Epidermal melanocyte (primary cell): ENCODE measurements around the gene SLC37A1.
A peak's percentile ranks its signal among the peaks of the same experiment; 100 is the strongest.

ENCODE experiments used
- DNase-seq: peaks from one replicate; pipeline ENCODE4 v3.0.0; 2011; ENCODE audit warnings: low spot score; ENCODE audit not compliant: insufficient read length

The SLC37A1 gene

DNA sequence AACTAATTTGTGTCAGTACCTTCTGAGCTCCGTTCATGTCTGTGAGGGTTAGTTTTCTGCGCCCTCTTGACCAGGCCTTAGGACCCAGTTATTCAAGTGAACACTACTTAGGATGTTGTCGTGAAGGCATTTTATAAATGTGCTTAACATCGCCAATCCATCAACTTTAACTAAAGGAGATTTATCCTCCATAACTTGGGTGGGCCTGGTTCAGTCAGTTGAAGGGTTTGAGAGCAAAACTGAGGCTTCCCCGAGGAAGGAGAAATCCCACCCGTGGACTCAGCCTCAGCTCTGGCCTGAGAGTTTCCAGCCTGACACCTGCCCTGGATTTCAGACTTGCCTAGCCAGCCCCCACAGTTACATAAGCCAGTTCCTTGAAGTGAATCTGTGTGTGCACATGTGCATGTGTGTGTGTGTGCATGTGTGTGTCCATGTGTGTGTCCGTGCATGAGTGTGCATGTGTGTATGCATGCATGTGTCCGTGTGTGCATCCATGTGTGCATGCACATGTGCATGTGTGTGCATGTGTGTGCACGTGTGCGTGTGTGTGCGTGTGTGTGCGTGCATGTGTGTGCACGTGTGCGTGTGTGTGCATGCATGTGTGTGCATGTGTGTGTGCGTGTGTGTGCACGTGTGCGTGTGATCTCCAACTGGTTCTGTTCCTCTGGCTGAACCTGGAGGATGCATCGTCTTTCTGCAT lies 77.7 kb downstream of the SLC37A1 start:
- no peak for DNase-seq

GRCh38 chr21:42592156-42592820 lies 78.6 kb downstream of the SLC37A1 start:
- no peak for DNase-seq

- peak; percentile 93 for DNase-seq
Observed at GRCh38 chr21:42593007-42593814, 79.6 kb downstream of the SLC37A1 start.

- DNase-seq: no peak
Observed at GRCh38 chr21:42594616-42595282, 81.1 kb downstream of the SLC37A1 start.

DNA sequence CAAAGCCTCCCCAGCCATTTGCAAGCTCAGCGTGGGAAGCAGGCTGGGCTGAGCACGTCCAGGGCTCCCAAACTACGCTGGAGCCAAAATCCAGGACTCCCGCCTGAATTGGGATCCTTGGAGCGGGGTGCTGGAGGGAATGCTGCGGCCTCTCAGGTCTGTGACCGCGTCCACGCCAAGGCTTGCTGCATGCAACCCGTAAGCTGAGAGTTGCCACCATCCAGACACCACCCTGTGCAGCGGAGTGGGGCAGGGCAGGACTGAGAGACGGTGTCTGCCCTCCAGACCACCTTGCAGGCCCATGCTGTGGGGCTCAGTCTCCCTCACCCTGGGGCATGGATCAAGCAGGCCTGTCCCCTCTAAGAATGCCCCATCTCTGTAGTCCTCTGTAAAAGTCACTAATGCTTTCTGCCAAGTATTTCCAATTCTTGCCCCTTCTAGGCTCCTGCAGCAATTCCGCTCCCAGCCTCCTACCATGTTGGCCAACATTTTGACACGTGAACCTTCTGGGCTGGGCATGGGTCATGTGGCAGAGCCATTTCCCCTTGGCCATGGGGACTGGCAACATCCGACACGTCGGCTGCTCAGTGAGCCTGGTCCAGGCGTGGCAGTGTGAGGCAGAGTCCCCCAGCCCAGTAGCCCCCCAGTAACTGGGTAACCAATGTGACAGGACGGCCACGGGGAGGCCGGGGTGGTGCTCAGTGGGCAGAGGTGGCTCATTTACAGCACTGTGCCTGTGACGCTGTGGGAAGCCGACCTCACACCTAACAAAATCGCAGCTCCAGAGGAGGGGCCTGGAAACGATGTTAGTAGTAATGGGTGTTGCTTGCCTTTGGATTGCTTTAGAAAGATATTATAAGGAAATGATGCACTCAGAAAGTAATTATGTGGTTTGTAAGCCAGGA lies 81.9 kb downstream of the SLC37A1 start:
- DNase-seq: no peak

DNA sequence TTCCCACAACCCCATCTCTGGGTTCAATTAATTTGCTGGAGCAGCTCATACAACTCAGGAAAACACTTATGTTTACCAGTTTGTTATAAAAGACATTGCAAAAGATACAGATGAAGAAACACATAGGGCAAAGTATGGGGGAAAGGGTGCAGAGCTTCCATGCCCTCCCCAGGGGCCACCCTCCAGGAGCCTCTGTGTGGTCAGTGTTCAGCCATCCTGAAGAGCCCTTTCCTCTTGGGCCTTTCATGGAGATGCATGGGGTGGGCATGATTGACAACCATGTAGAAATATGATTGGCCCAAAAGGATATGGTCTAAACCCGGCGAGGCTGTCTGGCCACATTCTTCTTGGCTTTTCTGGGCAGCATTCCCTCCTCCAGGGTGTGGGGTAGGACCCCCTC lies 83.0 kb downstream of the SLC37A1 start:
- DNase-seq: no peak

- no peak for DNase-seq
Observed at GRCh38 chr21:42597487-42598158, 84.0 kb downstream of the SLC37A1 start.

DNA sequence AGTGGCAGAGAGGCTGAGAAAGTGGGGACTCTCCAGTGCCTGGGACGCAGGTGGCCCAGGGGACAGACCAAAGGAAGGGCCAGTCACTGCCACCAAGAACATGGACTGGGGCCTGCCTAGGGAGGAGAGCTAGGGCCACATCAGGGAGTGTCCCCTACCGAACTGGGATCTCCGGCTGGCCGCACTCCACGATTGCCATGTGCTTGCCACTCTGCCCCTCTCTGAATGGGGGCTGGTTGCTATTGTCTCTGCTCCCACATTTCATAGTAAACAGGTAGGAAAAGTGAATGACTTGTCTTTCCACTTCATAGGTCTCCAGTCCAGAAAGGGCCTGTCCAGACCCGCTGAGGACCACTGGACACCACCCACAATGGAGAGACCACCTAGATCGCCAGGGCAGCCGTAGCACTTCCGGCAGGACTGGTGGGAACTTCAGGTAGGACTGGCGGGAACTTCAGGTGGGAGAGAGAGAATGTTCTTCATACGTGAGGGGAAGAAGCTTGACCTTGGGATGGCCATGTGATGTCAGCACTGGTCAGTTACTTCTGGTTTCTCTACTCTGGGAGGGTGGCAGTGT lies 84.6 kb downstream of the SLC37A1 start:
- DNase-seq: no peak

DNA sequence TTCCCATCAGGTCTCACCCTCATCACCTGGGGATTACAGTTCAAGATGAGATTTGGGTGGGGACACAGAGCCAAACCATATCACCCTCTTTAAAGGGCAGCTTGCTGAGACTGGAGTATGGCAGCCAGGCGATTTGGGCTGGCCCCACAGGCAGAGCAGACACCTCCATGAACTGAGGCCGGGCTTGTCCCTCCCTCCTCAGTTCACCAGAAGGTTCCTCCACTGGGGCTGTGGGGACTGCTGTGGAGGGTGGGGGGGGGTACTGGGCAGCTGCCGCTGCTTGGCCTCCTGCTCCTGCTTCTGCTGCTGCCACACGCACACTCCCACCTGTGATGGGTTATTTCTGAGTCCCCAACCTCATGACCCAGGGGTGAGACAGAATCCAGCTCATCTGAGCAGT lies 85.8 kb downstream of the SLC37A1 start:
- DNase-seq: no peak

DNA sequence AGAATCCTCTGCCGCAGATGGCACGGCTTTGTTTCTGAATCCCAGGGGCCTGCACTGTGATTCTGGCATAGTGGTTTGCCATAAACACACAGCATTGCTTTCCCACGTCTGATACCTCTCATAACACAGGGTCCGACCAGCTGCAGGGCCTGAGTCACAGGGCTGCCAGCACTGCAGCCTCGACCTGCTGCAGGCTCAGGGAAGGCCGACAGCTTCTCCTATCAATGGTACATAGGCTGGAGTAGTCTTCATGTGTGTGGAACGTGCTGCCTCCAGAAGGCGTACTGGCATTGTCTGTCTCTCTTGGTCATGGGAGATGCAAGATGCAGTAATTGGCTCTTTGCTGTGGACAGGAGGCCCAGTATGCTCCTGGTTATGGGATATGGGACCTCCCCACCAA lies 86.3 kb downstream of the SLC37A1 start:
- no peak for DNase-seq

DNA sequence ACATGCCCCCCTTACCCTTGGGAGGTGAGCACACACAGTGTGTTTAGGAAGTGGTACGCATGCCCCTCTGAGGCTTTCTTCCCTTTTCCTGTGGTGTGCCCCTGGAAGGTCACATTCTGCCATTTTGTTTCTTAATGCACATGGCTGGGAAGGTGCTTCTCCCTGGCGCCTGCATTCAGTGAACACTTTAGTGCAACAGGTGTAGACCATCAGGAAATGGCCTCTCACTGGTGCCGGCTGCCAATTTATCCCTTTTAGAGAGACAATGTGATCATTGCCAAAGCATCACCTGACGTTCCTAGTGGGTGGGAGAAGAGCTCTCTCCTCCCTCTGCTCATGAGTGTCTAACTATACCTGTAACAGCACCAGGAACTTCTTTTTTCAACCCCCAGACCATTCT lies 88.0 kb downstream of the SLC37A1 start:
- DNase-seq: no peak

DNA sequence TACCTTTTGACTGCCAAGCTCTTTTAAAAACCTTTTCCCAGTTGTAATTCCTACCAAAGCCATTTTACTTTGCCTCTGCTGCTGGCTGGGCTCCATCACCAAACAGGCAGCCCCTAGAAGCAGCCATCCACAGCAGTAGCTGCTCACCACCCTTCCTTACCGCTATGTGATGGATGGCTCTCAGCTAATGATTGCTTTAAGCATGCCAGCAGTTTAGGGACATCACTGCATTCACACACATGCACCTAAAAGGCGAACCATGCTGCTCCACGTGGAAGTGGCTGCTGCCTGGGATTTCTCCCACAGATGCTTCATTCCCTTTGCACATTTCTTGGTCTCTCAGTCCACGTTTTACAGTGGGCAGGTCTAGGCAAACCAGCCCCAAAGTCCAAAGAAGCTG lies 93.5 kb downstream of the SLC37A1 start:
- no peak for DNase-seq

DNA sequence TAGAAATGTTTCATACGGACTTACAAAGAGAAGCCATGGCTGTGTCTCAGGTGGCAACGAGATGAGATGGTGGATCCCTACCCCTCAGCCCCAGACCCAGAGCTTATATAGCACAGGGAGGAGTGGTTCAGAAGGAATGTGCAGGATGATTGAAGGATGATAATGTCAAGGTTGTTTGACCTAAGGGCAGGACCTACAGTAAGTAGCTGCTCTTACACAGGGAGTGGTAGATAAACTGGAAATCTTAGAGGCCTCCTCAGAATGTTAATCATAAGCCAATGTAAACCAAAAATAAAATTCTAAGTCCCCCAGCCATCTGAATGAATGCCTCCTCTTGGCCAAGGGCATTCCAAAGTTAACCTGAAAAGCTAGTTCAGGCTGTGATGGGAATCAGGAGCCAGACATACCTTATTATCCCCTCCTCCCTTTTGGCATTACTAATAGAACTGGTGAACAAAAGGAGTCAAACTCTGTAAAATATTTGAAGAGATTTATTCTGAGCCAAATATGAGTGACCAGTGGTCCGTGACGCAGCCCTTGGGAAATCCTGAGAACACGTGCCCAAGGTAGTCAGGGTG lies 94.0 kb downstream of the SLC37A1 start:
- no peak for DNase-seq

- no peak for DNase-seq
Observed at GRCh38 chr21:42608446-42608845, 94.8 kb downstream of the SLC37A1 start.

DNA sequence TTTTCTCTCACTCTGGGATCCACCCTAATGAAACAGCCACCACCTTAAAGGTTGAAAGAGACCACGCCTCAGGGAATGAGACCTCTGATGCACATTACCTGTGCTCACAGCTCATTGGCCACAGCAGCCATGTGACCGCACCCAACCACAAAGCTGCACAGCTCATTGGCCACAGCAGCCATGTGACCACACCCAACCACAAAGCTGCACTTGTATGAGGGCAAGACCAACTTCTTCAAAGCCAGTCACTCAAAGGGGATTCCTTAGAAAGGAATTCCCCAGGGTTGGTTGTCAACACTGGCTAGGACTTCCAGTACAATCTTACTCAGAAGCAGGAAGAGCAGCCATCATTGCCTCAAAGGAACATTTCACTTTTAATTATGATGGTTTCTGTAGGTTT lies 96.2 kb downstream of the SLC37A1 start:
- DNase-seq: no peak

GRCh38 chr21:42611852-42612251 lies 98.2 kb downstream of the SLC37A1 start:
- no peak for DNase-seq

DNA sequence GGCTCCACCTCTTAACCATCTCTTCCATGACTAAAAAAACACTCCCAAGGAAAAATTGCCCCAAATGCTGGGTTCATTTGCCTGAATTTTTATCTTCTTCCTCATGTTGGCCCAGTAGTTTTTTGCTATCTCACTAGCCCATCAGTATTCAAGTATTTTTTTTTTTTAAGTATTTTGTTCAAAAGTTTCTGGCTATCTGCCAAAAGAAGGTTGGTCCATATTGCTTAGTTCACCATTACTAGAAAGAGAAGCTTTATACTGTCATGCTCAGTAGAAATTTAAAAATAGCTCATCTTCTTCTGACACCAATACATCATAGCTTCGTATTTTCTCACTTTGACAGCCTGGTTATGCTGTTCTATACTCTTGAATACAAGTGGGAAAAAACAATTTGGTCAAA lies 98.7 kb downstream of the SLC37A1 start:
- no peak for DNase-seq

GRCh38 chr21:42613756-42614155 lies 100.1 kb downstream of the SLC37A1 start:
- no peak for DNase-seq

DNA sequence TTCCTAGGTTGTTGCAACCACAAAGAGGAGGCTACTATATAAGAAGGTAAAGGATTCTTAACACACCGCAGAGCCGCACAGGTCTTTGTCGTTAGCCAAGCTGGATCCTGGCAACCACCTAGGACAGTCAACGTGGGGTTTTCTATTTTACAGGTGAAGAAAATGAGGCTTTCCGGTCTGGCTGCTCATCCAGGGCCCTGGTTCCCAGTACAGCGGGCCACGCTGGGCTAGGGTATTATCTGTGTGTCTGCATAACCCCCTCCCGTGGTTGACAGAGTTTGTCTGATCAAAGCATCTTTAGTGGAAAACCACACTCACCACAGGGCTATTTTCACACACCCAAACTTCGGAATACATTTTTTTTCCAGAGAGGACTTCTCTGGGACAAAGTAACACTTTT lies 100.7 kb downstream of the SLC37A1 start:
- no peak for DNase-seq
